Astrocyte (in vitro differentiated cells and primary cell): ENCODE results near the gene UST.

Experiments used
- CTCF ChIP-seq: IDR thresholded peaks from 2 replicates; pipeline ENCODE4 v1.5.1; 2011; ENCODE audit warnings: low read depth, mild to moderate bottlenecking, inconsistent platforms, low read length, moderate library complexity; ENCODE audit not compliant: insufficient read depth
- EZH2 ChIP-seq: IDR thresholded peaks from 2 replicates; pipeline ENCODE4 v1.6.1; 2012; ENCODE audit warnings: mild to moderate bottlenecking, low read length, inconsistent platforms; ENCODE audit not compliant: insufficient read depth

GRCh38 chr6:149112976-149113375 lies 366.1 kb downstream of the UST start:
- TF ChIP-seq CTCF (no peak), EZH2 (no peak)
